Omental fat pad (tissue), 4 donors: ENCODE results near the gene EYA3. TPM values are rescaled to one million over a fixed set of nuclear protein-coding genes. Genes with fewer than 3 reads are reported as not detected.

Experiments
- ATAC-seq: fragments of 150-250 bp; one replicate; pipeline ENCODE4 v1.9.1; 2016; ENCODE audit warnings: mild to moderate bottlenecking, moderate library complexity; ENCODE audit not compliant: low FRiP score
- DNase-seq: peaks from one replicate; pipeline ENCODE4 v3.0.0-alpha.2; 2019; ENCODE audit warnings: low spot score
- total RNA-seq, 4 donors: library from RNA; depleted of rRNA; stranded (reverse); fragments of >200 nt; gene quantifications; one replicate each; pipeline ENCODE4 v1.1.0, GENCODE V29; 2016
- TF ChIP-seq, protein P1 (sequence below), 3 donors: fragments of 450-650 bp; IDR thresholded peaks; one replicate each; pipeline ENCODE4 v1.5.1; 2016 to 2017; ENCODE audit warnings: antibody characterized with exemption in 3 of 3, mild to moderate bottlenecking in 3 of 3, moderate library complexity in 2 of 3

EYA3 gene
- total RNA-seq, 4 donors from 2014 or later = 7.5 to 19.6 (median 14.6) TPM

- TF ChIP-seq, protein P1, sequence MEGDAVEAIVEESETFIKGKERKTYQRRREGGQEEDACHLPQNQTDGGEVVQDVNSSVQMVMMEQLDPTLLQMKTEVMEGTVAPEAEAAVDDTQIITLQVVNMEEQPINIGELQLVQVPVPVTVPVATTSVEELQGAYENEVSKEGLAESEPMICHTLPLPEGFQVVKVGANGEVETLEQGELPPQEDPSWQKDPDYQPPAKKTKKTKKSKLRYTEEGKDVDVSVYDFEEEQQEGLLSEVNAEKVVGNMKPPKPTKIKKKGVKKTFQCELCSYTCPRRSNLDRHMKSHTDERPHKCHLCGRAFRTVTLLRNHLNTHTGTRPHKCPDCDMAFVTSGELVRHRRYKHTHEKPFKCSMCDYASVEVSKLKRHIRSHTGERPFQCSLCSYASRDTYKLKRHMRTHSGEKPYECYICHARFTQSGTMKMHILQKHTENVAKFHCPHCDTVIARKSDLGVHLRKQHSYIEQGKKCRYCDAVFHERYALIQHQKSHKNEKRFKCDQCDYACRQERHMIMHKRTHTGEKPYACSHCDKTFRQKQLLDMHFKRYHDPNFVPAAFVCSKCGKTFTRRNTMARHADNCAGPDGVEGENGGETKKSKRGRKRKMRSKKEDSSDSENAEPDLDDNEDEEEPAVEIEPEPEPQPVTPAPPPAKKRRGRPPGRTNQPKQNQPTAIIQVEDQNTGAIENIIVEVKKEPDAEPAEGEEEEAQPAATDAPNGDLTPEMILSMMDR (IDR thresholded peaks at IDR 0.05) = no peak
- DNase-seq (no peak), ATAC-seq (no peak)
Observed at GRCh38 chr1:28085129-28085528, 3.3 kb downstream of the EYA3 start.

- TF ChIP-seq, protein P1 (IDR thresholded peaks at IDR 0.05) = no peak
- ATAC-seq (no peak), DNase-seq (no peak)
Observed at GRCh38 chr1:28083876-28084275, 4.5 kb downstream of the EYA3 start.

- no peak for ATAC-seq
Observed at GRCh38 chr1:28078680-28079626, 9.5 kb downstream of the EYA3 start.

DNA sequence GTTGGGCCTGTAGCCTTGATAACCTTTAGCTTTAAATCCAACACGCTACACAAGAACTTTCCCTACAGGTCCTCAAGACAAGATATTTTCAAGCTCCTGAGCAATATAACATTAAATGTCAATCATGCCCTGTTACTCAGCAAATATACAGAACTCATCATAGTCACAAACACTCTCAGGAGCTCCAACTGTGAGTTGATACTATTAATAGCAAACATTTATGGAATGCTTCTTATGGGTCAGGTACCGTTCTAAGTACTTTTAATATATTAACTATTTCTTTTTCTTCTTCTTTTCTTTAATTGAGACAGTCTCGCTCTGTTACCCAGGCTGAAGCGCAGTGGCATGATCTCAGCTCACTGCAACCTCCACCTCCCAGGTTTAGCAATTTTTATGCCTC is 10.1 kb downstream of the EYA3 start:
- ATAC-seq (no peak), DNase-seq (no peak)
- TF ChIP-seq, protein P1 (IDR thresholded peaks at IDR 0.05) = no peak

More at GRCh38 chr1:28078680-28079626, 9.5 kb downstream of the EYA3 start:
- no peak for DNase-seq
- TF ChIP-seq, protein P1 (IDR thresholded peaks at IDR 0.05) = no peak

DNA sequence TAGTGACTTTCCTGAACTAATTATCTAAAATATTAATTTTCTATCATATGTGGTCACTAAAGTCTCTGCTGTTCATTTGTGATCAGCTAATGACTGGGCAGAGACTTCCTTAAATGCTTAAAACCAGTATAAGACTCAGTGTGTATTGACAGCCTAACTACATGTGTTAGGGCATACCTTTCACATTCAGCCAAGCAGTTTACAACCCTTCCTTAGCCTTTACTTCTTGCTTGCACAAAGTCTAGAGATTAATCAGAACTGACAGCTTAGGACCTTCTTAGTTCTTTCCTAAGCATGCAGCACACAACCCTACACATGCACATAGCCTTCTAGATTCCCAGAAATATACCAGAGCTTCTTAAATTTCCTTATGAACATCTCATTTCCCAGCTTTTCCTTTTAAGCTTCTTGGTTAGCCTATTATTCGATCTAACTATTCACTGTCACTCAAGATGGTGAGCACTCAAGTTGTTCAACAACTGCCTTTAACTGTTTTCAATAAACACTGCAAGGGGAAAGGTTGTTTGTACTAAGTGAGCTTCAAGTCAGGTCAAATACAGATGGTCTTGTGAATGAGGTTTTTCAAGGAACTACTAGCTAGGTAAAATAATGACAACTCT is 13.4 kb downstream of the EYA3 start:
- DNase-seq = no peak
- TF ChIP-seq, protein P1 (IDR thresholded peaks at IDR 0.05) = no peak
- ATAC-seq = no peak

GRCh38 chr1:28073867-28074266 is 14.5 kb downstream of the EYA3 start:
- TF ChIP-seq, protein P1 (IDR thresholded peaks at IDR 0.05) = no peak
- DNase-seq (no peak), ATAC-seq (no peak)
